Measurements from ENCODE around the gene ZNF304. TPM values are rescaled to one million over a fixed set of nuclear protein-coding genes. Genes with fewer than 3 reads are reported as not detected.
A peak's percentile ranks its signal among the peaks of the same experiment; 100 is the strongest.

ZNF304 gene
- total RNA-seq, 1 experiment from 2014 or later, result 11.4 TPM

GRCh38 chr19:57321751-57322150 lies 29.3 kb upstream of the ZNF304 start:
- TF ChIP-seq, protein P1, sequence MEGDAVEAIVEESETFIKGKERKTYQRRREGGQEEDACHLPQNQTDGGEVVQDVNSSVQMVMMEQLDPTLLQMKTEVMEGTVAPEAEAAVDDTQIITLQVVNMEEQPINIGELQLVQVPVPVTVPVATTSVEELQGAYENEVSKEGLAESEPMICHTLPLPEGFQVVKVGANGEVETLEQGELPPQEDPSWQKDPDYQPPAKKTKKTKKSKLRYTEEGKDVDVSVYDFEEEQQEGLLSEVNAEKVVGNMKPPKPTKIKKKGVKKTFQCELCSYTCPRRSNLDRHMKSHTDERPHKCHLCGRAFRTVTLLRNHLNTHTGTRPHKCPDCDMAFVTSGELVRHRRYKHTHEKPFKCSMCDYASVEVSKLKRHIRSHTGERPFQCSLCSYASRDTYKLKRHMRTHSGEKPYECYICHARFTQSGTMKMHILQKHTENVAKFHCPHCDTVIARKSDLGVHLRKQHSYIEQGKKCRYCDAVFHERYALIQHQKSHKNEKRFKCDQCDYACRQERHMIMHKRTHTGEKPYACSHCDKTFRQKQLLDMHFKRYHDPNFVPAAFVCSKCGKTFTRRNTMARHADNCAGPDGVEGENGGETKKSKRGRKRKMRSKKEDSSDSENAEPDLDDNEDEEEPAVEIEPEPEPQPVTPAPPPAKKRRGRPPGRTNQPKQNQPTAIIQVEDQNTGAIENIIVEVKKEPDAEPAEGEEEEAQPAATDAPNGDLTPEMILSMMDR (conservative IDR thresholded peaks at IDR 0.05), result no peak
- no peak for TF ChIP-seq EZH2 (IDR thresholded peaks at IDR 0.05; ENCODE audit: low read depth)
- Histone ChIP-seq H3K27me3 (ENCODE audit: insufficient read depth, low read depth) (no peaks in the 10 kb centered on the region), H3K79me2 (ENCODE audit: low read depth) (peaks cover 32% of the 10 kb centered on the region), H3K4me3 (peak overlapping the region; percentile 91), H3K9me2 (ENCODE audit: insufficient read depth) (no peaks in the 10 kb centered on the region), H3K27ac (no peak overlapping the region), H3K4me1 (replicated peaks; ENCODE audit: insufficient read depth) (peaks cover 19% of the 10 kb centered on the region), H3K4me2 (peak overlapping the region; percentile 100), H3K36me3 (ENCODE audit: low read depth) (peaks cover 13% of the 10 kb centered on the region), H3K9me3 (ENCODE audit: insufficient read depth, low read depth) (no peaks in the 10 kb centered on the region), H4K20me1 (ENCODE audit: insufficient read depth) (no peaks in the 10 kb centered on the region), H3F3A (ENCODE audit: insufficient read depth, low read depth) (peaks cover 4% of the 10 kb centered on the region; the same call in 1 of the 2 replicates), H2AFZ (no peak overlapping the region)
- CTCF ChIA-PET, result interaction anchor here (0.6 kb wide), 1 partner anchor 22 kb away, joined by 3 read pairs; no protein-coding TSS in a partner anchor
- POLR2A ChIA-PET (ENCODE audit: unreplicated experiment), result interaction anchor here (0.7 kb wide), 1 partner anchor 20 kb away, joined by 7 read pairs; no protein-coding TSS in a partner anchor
- no peak for DNase-seq
- BruUV-seq (replicated peaks), result no TSS peak
- intact Hi-C loops (cut with micrococcal nuclease; ENCODE audit: unreplicated experiment), result no loop called here

DNA sequence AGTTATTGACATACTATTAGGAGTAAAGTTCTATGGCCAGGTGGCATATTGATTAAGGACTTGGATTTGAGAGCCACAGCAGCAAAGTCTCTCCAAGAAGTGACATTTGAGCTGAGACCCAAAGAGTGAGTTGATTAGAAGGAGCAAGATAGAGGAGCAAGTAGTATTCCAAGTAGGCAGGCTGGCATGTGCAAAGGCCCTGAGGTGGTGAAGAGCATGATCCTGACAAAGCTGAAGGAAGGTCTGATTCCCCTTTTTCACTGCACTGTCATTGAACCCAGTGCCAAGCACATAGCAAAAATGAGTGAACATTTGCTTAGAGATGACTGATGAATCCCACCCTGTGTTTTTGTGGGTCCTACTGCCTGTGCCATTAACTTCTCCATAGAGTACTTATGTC lies 26.1 kb upstream of the ZNF304 start:
- H3K36me3 ChIP-seq (ENCODE audit: low read depth), result peaks cover 35% of the 10 kb centered on the region

GRCh38 chr19:57327993-57328392 lies 23.1 kb upstream of the ZNF304 start:
- Histone ChIP-seq H3K9me2 (ENCODE audit: insufficient read depth) (no peaks in the 10 kb centered on the region), H2AFZ (no peak overlapping the region), H3K4me3 (no peak overlapping the region), H3K4me2 (no peak overlapping the region), H3F3A (ENCODE audit: insufficient read depth, low read depth) (no peaks in the 10 kb centered on the region), H3K79me2 (ENCODE audit: low read depth) (peaks cover 5% of the 10 kb centered on the region), H3K36me3 (ENCODE audit: low read depth) (peaks cover 35% of the 10 kb centered on the region), H3K27ac (no peak overlapping the region), H3K9me3 (ENCODE audit: insufficient read depth, low read depth) (no peaks in the 10 kb centered on the region), H3K27me3 (ENCODE audit: insufficient read depth, low read depth) (no peaks in the 10 kb centered on the region), H3K4me1 (replicated peaks; ENCODE audit: insufficient read depth) (no peaks in the 10 kb centered on the region), H4K20me1 (ENCODE audit: insufficient read depth) (0 out of 2 replicates have a peak, but pooled peaks cover 3% of the 10 kb centered on the region)
- TF ChIP-seq, protein P1 (conservative IDR thresholded peaks at IDR 0.05), result no peak
- TF ChIP-seq EZH2 (IDR thresholded peaks at IDR 0.05; ENCODE audit: low read depth), result no peak
- intact Hi-C loops (cut with micrococcal nuclease; ENCODE audit: unreplicated experiment), result no loop called here
- ChIA-PET POLR2A (ENCODE audit: unreplicated experiment) (no interaction called here), CTCF (no interaction called here)
- DNase-seq, result no peak
- BruUV-seq (replicated peaks), result no TSS peak

More for the DNA sequence above, 26.1 kb upstream of the ZNF304 start:
- no peaks in the 10 kb centered on the region for H3K27me3 ChIP-seq (ENCODE audit: insufficient read depth, low read depth)
- ChIA-PET CTCF (no interaction called here), POLR2A (ENCODE audit: unreplicated experiment) (interaction anchor here (0.6 to 0.7 kb wide), 2 partner anchors 433 to 591 kb away, joined by 3 to 4 read pairs; partner anchors contain the start of gene ZNF417)
- no peaks in the 10 kb centered on the region for H3K9me3 ChIP-seq (ENCODE audit: insufficient read depth, low read depth)
- no peaks in the 10 kb centered on the region for H3K9me2 ChIP-seq (ENCODE audit: insufficient read depth)
- no peak overlapping the region for H3K4me2 ChIP-seq
- BruUV-seq (replicated peaks), result no TSS peak
- H3K27ac ChIP-seq, result no peak overlapping the region
- no peaks in the 10 kb centered on the region for H3F3A ChIP-seq (ENCODE audit: insufficient read depth, low read depth)
- H3K4me1 ChIP-seq (replicated peaks; ENCODE audit: insufficient read depth), result peaks cover 14% of the 10 kb centered on the region
- no peak for DNase-seq
- intact Hi-C loops (cut with micrococcal nuclease; ENCODE audit: unreplicated experiment), result no loop called here
- TF ChIP-seq, protein P1 (conservative IDR thresholded peaks at IDR 0.05), result no peak
- no peak for TF ChIP-seq EZH2 (IDR thresholded peaks at IDR 0.05; ENCODE audit: low read depth)
- no peak overlapping the region for H2AFZ ChIP-seq
- no peak overlapping the region for H3K4me3 ChIP-seq
- no peaks in the 10 kb centered on the region for H4K20me1 ChIP-seq (ENCODE audit: insufficient read depth)
- H3K79me2 ChIP-seq (ENCODE audit: low read depth), result peaks cover 32% of the 10 kb centered on the region
